Coronary artery (tissue), 2 donors: ENCODE data around the gene TRIM39.

ENCODE experiments used
- DNase-seq: peaks from one replicate; pipeline ENCODE4 v3.0.0-alpha.2; 2017; ENCODE audit warnings: low spot score
- H3K27ac ChIP-seq, 2 donors: fragments of 200-600 bp; sonication (generic); one replicate each; pipeline ENCODE4 v1.5.1; 2016 to 2019
- H3K4me3 ChIP-seq: fragments of 200-600 bp; sonication (generic); 2 replicates; pipeline ENCODE4 v1.5.1; 2016; ENCODE audit warnings: mild to moderate bottlenecking, moderate library complexity
- TF ChIP-seq, protein P1 (sequence below): fragments of 200-600 bp; sonication (generic); IDR thresholded peaks from one replicate; pipeline ENCODE4 v1.5.1; 2019; ENCODE audit warnings: antibody characterized with exemption

TRIM39 gene

DNA sequence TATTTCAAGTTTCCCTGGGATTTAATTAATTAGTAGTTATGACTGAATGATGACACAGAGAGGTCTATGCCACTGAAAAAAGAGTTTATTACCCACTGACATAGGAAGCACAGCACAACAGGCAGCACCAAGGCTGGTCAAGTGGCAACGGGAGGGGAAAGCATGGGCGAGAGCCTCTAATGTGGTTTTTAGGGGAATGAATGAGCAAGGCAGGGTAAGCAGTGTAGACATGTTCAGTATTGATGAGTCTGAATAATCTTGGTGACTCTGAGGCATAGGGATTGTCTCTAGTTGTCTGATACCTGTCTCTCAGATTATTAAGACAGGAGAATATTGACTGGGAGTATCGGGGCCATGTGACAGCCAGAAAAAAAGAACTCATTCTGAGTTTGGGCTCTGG is 64.5 kb downstream of the TRIM39 start:
- no peak overlapping the region for H3K4me3 ChIP-seq
- TF ChIP-seq, protein P1, sequence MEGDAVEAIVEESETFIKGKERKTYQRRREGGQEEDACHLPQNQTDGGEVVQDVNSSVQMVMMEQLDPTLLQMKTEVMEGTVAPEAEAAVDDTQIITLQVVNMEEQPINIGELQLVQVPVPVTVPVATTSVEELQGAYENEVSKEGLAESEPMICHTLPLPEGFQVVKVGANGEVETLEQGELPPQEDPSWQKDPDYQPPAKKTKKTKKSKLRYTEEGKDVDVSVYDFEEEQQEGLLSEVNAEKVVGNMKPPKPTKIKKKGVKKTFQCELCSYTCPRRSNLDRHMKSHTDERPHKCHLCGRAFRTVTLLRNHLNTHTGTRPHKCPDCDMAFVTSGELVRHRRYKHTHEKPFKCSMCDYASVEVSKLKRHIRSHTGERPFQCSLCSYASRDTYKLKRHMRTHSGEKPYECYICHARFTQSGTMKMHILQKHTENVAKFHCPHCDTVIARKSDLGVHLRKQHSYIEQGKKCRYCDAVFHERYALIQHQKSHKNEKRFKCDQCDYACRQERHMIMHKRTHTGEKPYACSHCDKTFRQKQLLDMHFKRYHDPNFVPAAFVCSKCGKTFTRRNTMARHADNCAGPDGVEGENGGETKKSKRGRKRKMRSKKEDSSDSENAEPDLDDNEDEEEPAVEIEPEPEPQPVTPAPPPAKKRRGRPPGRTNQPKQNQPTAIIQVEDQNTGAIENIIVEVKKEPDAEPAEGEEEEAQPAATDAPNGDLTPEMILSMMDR: no peak
- DNase-seq: no peak
- no peak overlapping the region for H3K27ac ChIP-seq
